ENCODE measurements around the gene CBLC.

GRCh38 chr19:44728178-44728577 is 49.5 kb upstream of the CBLC start:
- TF ChIP-seq CTCF (IDR thresholded peaks at IDR 0.05 in 2 of 3, conservative IDR thresholded peaks at IDR 0.05 in 1 of 3; ENCODE audit: control insufficient read depth in 2 of 3, extremely low read depth in 1 of 3, insufficient read depth in 1 of 3, low read depth in 3 of 3, low read length in 3 of 3) (no peak), SUPT20H (IDR thresholded peaks at IDR 0.05; ENCODE audit: borderline replicate concordance, control insufficient read depth, low read depth, low read length) (no peak), MXI1 (IDR thresholded peaks at IDR 0.05; ENCODE audit: low read depth, low read length) (no peak), CBX3 (IDR thresholded peaks at IDR 0.05; ENCODE audit: borderline replicate concordance, low read depth) (no peak), SP1 (IDR thresholded peaks at IDR 0.05; ENCODE audit: low read depth, low read length) (no peak), RAD21 (IDR thresholded peaks at IDR 0.05; ENCODE audit: insufficient read depth, low read depth, low read length) (no peak), STAT1 (conservative IDR thresholded peaks at IDR 0.05) (no peak)

All from GM12878 (cell line).